ENCODE results near the gene GABRR1. TPM values are rescaled to one million over a fixed set of nuclear protein-coding genes. Genes with fewer than 3 reads are reported as not detected.

Gene GABRR1
- total and polyA plus RNA-seq, 2 donors (not counting 3 experiments of a cell fraction or from before 2014, with no cell fraction given): not detected

GRCh38 chr6:89160331-89161092 lies 56.6 kb downstream of the GABRR1 start:
- POLR2A ChIA-PET: no interaction called here
- FAIRE-seq: no peak
- H3K27ac ChIP-seq (ENCODE audit: insufficient read depth, low read depth, low read length): no peak overlapping the region
- CTCF ChIA-PET: no interaction called here
- no peaks in the 10 kb centered on the region for H3K9me3 ChIP-seq (replicated peaks; ENCODE audit: control insufficient read depth, insufficient read depth, low read length)
- no peak for TF ChIP-seq GATA2 (IDR thresholded peaks at IDR 0.05; ENCODE audit: insufficient read depth, insufficient read length, low read depth, low read length)
- TF ChIP-seq MAX (IDR thresholded peaks at IDR 0.05; ENCODE audit: insufficient read depth, insufficient read length): no peak
- no peak for TF ChIP-seq FOS (IDR thresholded peaks at IDR 0.05; ENCODE audit: borderline replicate concordance, insufficient read depth, low read length)
- TF ChIP-seq EZH2 (IDR thresholded peaks at IDR 0.05; ENCODE audit: borderline replicate concordance, low read depth, low read length, severe bottlenecking): no peak
- TF ChIP-seq CTCF (IDR thresholded peaks at IDR 0.05; ENCODE audit: extremely low read depth in 1 of 2, insufficient read depth in 1 of 2, low read depth in 1 of 2, low read length in 2 of 2): no peak
- TF ChIP-seq JUN (IDR thresholded peaks at IDR 0.05; ENCODE audit: borderline replicate concordance, insufficient read depth, insufficient read length, low read depth): no peak
- no peak for TF ChIP-seq MYC (IDR thresholded peaks at IDR 0.05; ENCODE audit: low read depth, low read length)
- TF ChIP-seq POLR2AphosphoS5 (IDR thresholded peaks at IDR 0.05; ENCODE audit: insufficient read depth, low read depth, low read length): no peak
- TF ChIP-seq POLR2A (IDR thresholded peaks at IDR 0.05; ENCODE audit: low read depth, low read length): no peak
- no peak overlapping the region for H2AFZ ChIP-seq (ENCODE audit: low read depth, low read length)
- peaks cover 3% of the 10 kb centered on the region in 2 experiments for H3K36me3 ChIP-seq (ENCODE audit: control insufficient read depth in 2 of 2, extremely low read depth in 1 of 2, insufficient read depth in 2 of 2, low read length in 2 of 2)
- no peak for DNase-seq (ENCODE audit: low read depth, low spot score)
- H3K27me3 ChIP-seq (ENCODE audit: control insufficient read depth in 2 of 2, insufficient read depth in 2 of 2, low read length in 2 of 2): no peaks in the 10 kb centered on the region
- no peaks in the 10 kb centered on the region for H3K9me1 ChIP-seq (replicated peaks; ENCODE audit: control insufficient read depth, extremely low read depth, insufficient read depth, low read length)
- no peak overlapping the region for H3K4me2 ChIP-seq (ENCODE audit: insufficient read depth, low read length)
- H3K4me1 ChIP-seq (ENCODE audit: control insufficient read depth, extremely low read depth, insufficient read depth, low read length): no peaks in the 10 kb centered on the region
- BruUV-seq (replicated peaks): no TSS peak
- dilution Hi-C loops (cut with MboI; ENCODE audit: extremely low pct_ligation_motif_present, low sequenced_read_pairs): no loop called here
- no peaks in the 10 kb centered on the region for H3K79me2 ChIP-seq (ENCODE audit: control insufficient read depth, insufficient read depth, low read length)
- no peak overlapping the region for H3K4me3 ChIP-seq (replicated peaks in 1 of 3; ENCODE audit: insufficient read depth in 1 of 3, low read depth in 1 of 3, low read length in 3 of 3)
- intact Hi-C loops (cut with micrococcal nuclease): no loop called here
- no peak overlapping the region for H3K9ac ChIP-seq (replicated peaks; ENCODE audit: extremely low read depth, insufficient read depth, low read length)
- H4K20me1 ChIP-seq (replicated peaks; ENCODE audit: control insufficient read depth, extremely low read depth, insufficient read depth, low read length): no peaks in the 10 kb centered on the region

All from endothelial cell of umbilical vein (primary cell).